GM12878 (cell line): ENCODE results near the gene CLEC20A. TPM values are rescaled to one million over a fixed set of nuclear protein-coding genes. Genes with fewer than 3 reads are reported as not detected.

ENCODE experiments used
- ATAC-seq: fragments of 200-7000 bp; cut with Tn5 transposase; 3 replicates; pipeline ENCODE4 v1.9.1; 2020; ENCODE audit warnings: mild to moderate bottlenecking, moderate library complexity
- BruUV-seq: library from RNA; stranded (reverse); fragments of 400-500 nt; replicated peaks from 2 replicates; lab custom pipeline; 2021; lab: Mats Ljungman, UMichigan
- CTCF ChIA-PET: fragments of 300-600 bp; sonication (Branson Sonifier 250); formaldehyde crosslinking; extraction: SDS; loops from one replicate; lab custom pipeline; 2021; ENCODE audit warnings: inconsistent platforms; lab: Yijun Ruan, JAX
- POLR2A ChIA-PET: fragments of 350-600 bp; formaldehyde crosslinking; extraction: SDS; loops from one replicate; lab custom pipeline; 2021; ENCODE audit warnings: inconsistent platforms; lab: Charles Lee
- RAD21 ChIA-PET: fragments of 300-600 bp; sonication (Branson Sonifier 250); formaldehyde crosslinking; loops from one replicate; lab custom pipeline; 2023; ENCODE audit warnings: antibody characterized with exemption; ENCODE audit not compliant: unreplicated experiment; lab: Charles Lee
- SMC1A ChIA-PET: fragments of 300-600 bp; sonication (Branson Sonifier 250); formaldehyde crosslinking; loops from one replicate; lab custom pipeline; 2023; ENCODE audit not compliant: unreplicated experiment, uncharacterized antibody; lab: Charles Lee
- DNase-seq: peaks from one replicate; pipeline ENCODE4 v3.0.0-alpha.2; 2011; ENCODE audit warnings: low read depth, low spot score
- FAIRE-seq: peaks from 3 replicates; lab custom pipeline; 2011; peaks lifted over from hg19 to GRCh38; lab: Jason Lieb, UNC
- H2AFZ ChIP-seq: 2 replicates; pipeline ENCODE4 v1.6.0; 2011; ENCODE audit warnings: low read depth, low read length, control low read depth; ENCODE audit not compliant: control insufficient read depth
- H3K27ac ChIP-seq: 2 replicates; pipeline ENCODE4 v1.5.1; 2011; ENCODE audit warnings: control low read depth; ENCODE audit not compliant: control insufficient read depth, insufficient read depth
- H3K27me3 ChIP-seq, 2 experiments: replicated peaks in 1 of 2; 2 replicates each; pipeline versions ENCODE4 v1.6.0 to v1.6.1; 2011; ENCODE audit warnings: low read length in 1 of 2; ENCODE audit not compliant: control insufficient read depth in 2 of 2, insufficient read depth in 2 of 2
- H3K36me3 ChIP-seq, 2 experiments: 2 replicates each; pipeline ENCODE4 v1.5.1; 2011; ENCODE audit warnings: low read length in 1 of 2; ENCODE audit not compliant: control insufficient read depth in 2 of 2, insufficient read depth in 2 of 2
- H3K4me1 ChIP-seq: 2 replicates; pipeline ENCODE4 v1.6.1; 2011; ENCODE audit warnings: mild to moderate bottlenecking, low read length, moderate library complexity, mixed read lengths; ENCODE audit not compliant: control insufficient read depth, insufficient read depth
- H3K4me2 ChIP-seq: 2 replicates; pipeline ENCODE4 v1.6.0; 2011; ENCODE audit warnings: control low read depth; ENCODE audit not compliant: control insufficient read depth, insufficient read depth
- H3K4me3 ChIP-seq: fragments of 200-600 bp; sonication (generic); 2 replicates; pipeline ENCODE4 v1.5.1; 2016
- H3K79me2 ChIP-seq: 2 replicates; pipeline ENCODE4 v1.6.0; 2011; ENCODE audit warnings: low read length; ENCODE audit not compliant: control insufficient read depth, insufficient read depth
- H3K9ac ChIP-seq: 2 replicates; pipeline ENCODE4 v1.8.0; 2011; ENCODE audit warnings: low read length, control low read depth, mixed read lengths; ENCODE audit not compliant: control insufficient read depth, insufficient read depth
- H3K9me3 ChIP-seq: replicated peaks from 3 replicates; pipeline ENCODE4 v1.5.1; 2011; ENCODE audit warnings: mild to moderate bottlenecking, low read length; ENCODE audit not compliant: control insufficient read depth, insufficient read depth
- H4K20me1 ChIP-seq: 2 replicates; pipeline ENCODE4 v1.6.0; 2011; ENCODE audit not compliant: control insufficient read depth, insufficient read depth
- JUND ChIP-seq: IDR thresholded peaks from 2 replicates; pipeline ENCODE4 v1.6.1; 2012; ENCODE audit warnings: low read depth, mild to moderate bottlenecking, low read length, improper control_type of control experiment, moderate library complexity
- MYC ChIP-seq: IDR thresholded peaks from 2 replicates; pipeline ENCODE4 v1.6.1; 2011; ENCODE audit warnings: mild to moderate bottlenecking, low read length, moderate library complexity, inconsistent platforms; ENCODE audit not compliant: insufficient read depth, insufficient replicate concordance, insufficient read length, severe bottlenecking
- NR2F1 ChIP-seq: fragments of 450-650 bp; conservative IDR thresholded peaks from 2 replicates; pipeline ENCODE4 v1.6.1; 2017; ENCODE audit warnings: mild to moderate bottlenecking
- SPI1 ChIP-seq: IDR thresholded peaks from 2 replicates; pipeline ENCODE4 v1.6.1; 2011; ENCODE audit warnings: low read depth, mild to moderate bottlenecking, low read length, moderate library complexity, borderline replicate concordance; ENCODE audit not compliant: insufficient read depth
- WGBS: methylation state at CpG from one replicate; pipeline ENCODE4 v1.1.6; 2016; ENCODE audit warnings: low lambda C conversion rate; ENCODE audit not compliant: insufficient replicate concordance, insufficient coverage; ENCODE audit errors: missing lambda C conversion rate; 5-methylcytosine and 5-hydroxymethylcytosine counted together
- in situ Hi-C: fragments of 300-500 bp; cut with MboI; formaldehyde crosslinking; loops from 9 replicates; pipeline ENCODE4 v1.14.3; 2018; ENCODE audit warnings: mixed read lengths
- intact Hi-C: fragments of 100-400 bp; cut with micrococcal nuclease; formaldehyde crosslinking; loops from one replicate; pipeline ENCODE4 v1.14.2; 2022; ENCODE audit not compliant: unreplicated experiment
- polyA plus RNA-seq, 11 experiments: library from polyadenylated mRNA; depleted of rRNA in 4 of 11; unstranded in 6 of 11; stranded (reverse) in 5 of 11; fragments of >200 nt; fragmentation: Nextera tagmentation in 4 of 11; fragmentation: Illumina TruSeq in 1 of 11; extraction: Ambion mirVana in 4 of 11; extraction: Trizol in 1 of 11; gene quantifications; 1 replicate in 1 of 11; 2 replicates in 10 of 11; pipeline versions ENCODE4 v1.2.1 to v1.2.3, GENCODE V29; 2011 to 2016; ENCODE audit warnings: inconsistent platforms in 2 of 11, missing spikeins in 2 of 11, low read depth in 1 of 11
- total RNA-seq, 4 experiments: library from RNA; depleted of rRNA in 3 of 4; stranded (reverse); fragments of >200 nt in 3 of 4; fragmentation: Illumina TruSeq in 1 of 4; extraction: Trizol in 1 of 4; gene quantifications; 2 replicates each; pipeline versions ENCODE4 v1.2.1 to v1.2.3, GENCODE V29; 2013 to 2021
- TF ChIP-seq, protein P1 (sequence below): IDR thresholded peaks from 2 replicates; pipeline ENCODE4 v1.6.1; 2012; ENCODE audit warnings: mild to moderate bottlenecking, low read depth, low read length
- TF ChIP-seq, protein P2 (sequence below): fragments of 450-650 bp; IDR thresholded peaks from 2 replicates; pipeline ENCODE4 v1.6.1; 2017; ENCODE audit warnings: antibody characterized with exemption, mild to moderate bottlenecking, moderate library complexity
- TF ChIP-seq, protein P3 (sequence below): fragments of 450-650 bp; IDR thresholded peaks from 2 replicates; pipeline ENCODE4 v1.6.1; 2017; ENCODE audit warnings: mild to moderate bottlenecking, low read depth, inconsistent platforms; ENCODE audit not compliant: poor library complexity, severe bottlenecking
- TF ChIP-seq, protein P4 (sequence below): fragments of 450-650 bp; IDR thresholded peaks from 2 replicates; pipeline ENCODE4 v1.6.1; 2017; ENCODE audit warnings: low read depth, mild to moderate bottlenecking, moderate library complexity
- TF ChIP-seq, protein P5 (sequence below), 3 experiments: IDR thresholded peaks in 2 of 3; conservative IDR thresholded peaks in 1 of 3; 2 replicates each; pipeline ENCODE4 v1.5.1; 2011; ENCODE audit warnings: low read depth in 3 of 3, low read length in 3 of 3, mild to moderate bottlenecking in 3 of 3, control low read depth in 2 of 3, moderate library complexity in 2 of 3, inconsistent platforms in 1 of 3, mixed read lengths in 1 of 3; ENCODE audit not compliant: control insufficient read depth in 2 of 3, insufficient read depth in 1 of 3; ENCODE audit errors: extremely low read depth in 1 of 3

The CLEC20A gene
- total and polyA plus RNA-seq, 10 of the 15 experiments (the other 5 are each of a cell fraction or from before 2014, with no cell fraction given) = not detected

DNA sequence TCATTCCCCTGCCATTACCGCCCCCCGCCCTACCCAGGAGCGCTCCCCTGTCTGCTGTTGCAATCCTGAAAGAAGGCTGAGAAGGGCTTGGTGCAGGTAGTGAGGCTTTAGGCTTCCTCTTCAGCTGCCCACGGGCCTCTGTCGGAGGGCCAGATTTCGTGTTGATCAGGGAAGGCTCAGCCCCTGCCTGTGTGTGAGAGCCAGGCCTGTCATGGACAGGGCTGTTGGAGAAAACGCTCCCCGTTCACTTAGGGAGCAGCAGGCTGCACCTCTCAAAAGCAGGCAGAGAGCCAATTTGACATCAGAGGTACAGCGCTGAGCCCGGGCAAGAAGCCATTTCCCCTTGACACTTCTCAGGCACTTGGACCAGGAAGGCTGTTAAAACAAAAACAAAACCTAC is 35.1 kb upstream of the CLEC20A start:
- in situ Hi-C loops (loop anchor here (5.0 to 25.0 kb wide), 3 partner anchors 230 to 835 kb away; partner anchors contain the start of gene AXDND1), intact Hi-C loops (loop anchor here (1.0 to 2.0 kb wide), 2 partner anchors 221 to 470 kb away; no protein-coding TSS in a partner anchor)
- no peaks in the 10 kb centered on the region for H4K20me1 ChIP-seq
- BruUV-seq = no TSS peak
- WGBS = 37% methylated on average over 10 of the region's 10 CpGs
- no peak overlapping the region for H3K4me3 ChIP-seq
- no peak overlapping the region for H3K27ac ChIP-seq
- CTCF ChIA-PET = interaction anchor here (0.6 to 4.8 kb wide), 21 partner anchors 10 to 1278 kb away, joined by 3 to 59 read pairs (median 4); no protein-coding TSS in a partner anchor
- H3K4me1 ChIP-seq = no peaks in the 10 kb centered on the region
- no peaks in the 10 kb centered on the region for H3K9me3 ChIP-seq
- SMC1A ChIA-PET = interaction anchor here (1.0 to 3.5 kb wide), 8 partner anchors 168 to 482 kb away, joined by 3 to 20 read pairs (median 4); partner anchors contain the start of gene ANGPTL1
- FAIRE-seq (no peak), DNase-seq (no peak), ATAC-seq (peak; percentile 24)
- peak overlapping the region; percentile 5; the same call in 1 of the 2 replicates for H2AFZ ChIP-seq
- no peaks in the 10 kb centered on the region for H3K79me2 ChIP-seq
- POLR2A ChIA-PET = no interaction called here
- no peaks in the 10 kb centered on the region; a peak in 1 of 4 replicates for H3K27me3 ChIP-seq
- H3K9ac ChIP-seq = no peak overlapping the region
- no peaks in the 10 kb centered on the region for H3K36me3 ChIP-seq
- RAD21 ChIA-PET = interaction anchor here (0.6 to 2.9 kb wide), 3 partner anchors 221 to 471 kb away, joined by 3 to 39 read pairs (median 6); no protein-coding TSS in a partner anchor
- H3K4me2 ChIP-seq = no peak overlapping the region
- no peak for TF ChIP-seq MYC
- TF ChIP-seq, protein P1, sequence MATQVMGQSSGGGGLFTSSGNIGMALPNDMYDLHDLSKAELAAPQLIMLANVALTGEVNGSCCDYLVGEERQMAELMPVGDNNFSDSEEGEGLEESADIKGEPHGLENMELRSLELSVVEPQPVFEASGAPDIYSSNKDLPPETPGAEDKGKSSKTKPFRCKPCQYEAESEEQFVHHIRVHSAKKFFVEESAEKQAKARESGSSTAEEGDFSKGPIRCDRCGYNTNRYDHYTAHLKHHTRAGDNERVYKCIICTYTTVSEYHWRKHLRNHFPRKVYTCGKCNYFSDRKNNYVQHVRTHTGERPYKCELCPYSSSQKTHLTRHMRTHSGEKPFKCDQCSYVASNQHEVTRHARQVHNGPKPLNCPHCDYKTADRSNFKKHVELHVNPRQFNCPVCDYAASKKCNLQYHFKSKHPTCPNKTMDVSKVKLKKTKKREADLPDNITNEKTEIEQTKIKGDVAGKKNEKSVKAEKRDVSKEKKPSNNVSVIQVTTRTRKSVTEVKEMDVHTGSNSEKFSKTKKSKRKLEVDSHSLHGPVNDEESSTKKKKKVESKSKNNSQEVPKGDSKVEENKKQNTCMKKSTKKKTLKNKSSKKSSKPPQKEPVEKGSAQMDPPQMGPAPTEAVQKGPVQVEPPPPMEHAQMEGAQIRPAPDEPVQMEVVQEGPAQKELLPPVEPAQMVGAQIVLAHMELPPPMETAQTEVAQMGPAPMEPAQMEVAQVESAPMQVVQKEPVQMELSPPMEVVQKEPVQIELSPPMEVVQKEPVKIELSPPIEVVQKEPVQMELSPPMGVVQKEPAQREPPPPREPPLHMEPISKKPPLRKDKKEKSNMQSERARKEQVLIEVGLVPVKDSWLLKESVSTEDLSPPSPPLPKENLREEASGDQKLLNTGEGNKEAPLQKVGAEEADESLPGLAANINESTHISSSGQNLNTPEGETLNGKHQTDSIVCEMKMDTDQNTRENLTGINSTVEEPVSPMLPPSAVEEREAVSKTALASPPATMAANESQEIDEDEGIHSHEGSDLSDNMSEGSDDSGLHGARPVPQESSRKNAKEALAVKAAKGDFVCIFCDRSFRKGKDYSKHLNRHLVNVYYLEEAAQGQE = no peak
- TF ChIP-seq, protein P2, sequence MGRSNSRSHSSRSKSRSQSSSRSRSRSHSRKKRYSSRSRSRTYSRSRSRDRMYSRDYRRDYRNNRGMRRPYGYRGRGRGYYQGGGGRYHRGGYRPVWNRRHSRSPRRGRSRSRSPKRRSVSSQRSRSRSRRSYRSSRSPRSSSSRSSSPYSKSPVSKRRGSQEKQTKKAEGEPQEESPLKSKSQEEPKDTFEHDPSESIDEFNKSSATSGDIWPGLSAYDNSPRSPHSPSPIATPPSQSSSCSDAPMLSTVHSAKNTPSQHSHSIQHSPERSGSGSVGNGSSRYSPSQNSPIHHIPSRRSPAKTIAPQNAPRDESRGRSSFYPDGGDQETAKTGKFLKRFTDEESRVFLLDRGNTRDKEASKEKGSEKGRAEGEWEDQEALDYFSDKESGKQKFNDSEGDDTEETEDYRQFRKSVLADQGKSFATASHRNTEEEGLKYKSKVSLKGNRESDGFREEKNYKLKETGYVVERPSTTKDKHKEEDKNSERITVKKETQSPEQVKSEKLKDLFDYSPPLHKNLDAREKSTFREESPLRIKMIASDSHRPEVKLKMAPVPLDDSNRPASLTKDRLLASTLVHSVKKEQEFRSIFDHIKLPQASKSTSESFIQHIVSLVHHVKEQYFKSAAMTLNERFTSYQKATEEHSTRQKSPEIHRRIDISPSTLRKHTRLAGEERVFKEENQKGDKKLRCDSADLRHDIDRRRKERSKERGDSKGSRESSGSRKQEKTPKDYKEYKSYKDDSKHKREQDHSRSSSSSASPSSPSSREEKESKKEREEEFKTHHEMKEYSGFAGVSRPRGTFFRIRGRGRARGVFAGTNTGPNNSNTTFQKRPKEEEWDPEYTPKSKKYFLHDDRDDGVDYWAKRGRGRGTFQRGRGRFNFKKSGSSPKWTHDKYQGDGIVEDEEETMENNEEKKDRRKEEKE = no peak
- TF ChIP-seq SPI1 = no peak
- no peak for TF ChIP-seq NR2F1
- TF ChIP-seq, protein P3, sequence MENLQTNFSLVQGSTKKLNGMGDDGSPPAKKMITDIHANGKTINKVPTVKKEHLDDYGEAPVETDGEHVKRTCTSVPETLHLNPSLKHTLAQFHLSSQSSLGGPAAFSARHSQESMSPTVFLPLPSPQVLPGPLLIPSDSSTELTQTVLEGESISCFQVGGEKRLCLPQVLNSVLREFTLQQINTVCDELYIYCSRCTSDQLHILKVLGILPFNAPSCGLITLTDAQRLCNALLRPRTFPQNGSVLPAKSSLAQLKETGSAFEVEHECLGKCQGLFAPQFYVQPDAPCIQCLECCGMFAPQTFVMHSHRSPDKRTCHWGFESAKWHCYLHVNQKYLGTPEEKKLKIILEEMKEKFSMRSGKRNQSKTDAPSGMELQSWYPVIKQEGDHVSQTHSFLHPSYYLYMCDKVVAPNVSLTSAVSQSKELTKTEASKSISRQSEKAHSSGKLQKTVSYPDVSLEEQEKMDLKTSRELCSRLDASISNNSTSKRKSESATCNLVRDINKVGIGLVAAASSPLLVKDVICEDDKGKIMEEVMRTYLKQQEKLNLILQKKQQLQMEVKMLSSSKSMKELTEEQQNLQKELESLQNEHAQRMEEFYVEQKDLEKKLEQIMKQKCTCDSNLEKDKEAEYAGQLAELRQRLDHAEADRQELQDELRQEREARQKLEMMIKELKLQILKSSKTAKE = no peak
- TF ChIP-seq JUND = no peak
- TF ChIP-seq, protein P4, sequence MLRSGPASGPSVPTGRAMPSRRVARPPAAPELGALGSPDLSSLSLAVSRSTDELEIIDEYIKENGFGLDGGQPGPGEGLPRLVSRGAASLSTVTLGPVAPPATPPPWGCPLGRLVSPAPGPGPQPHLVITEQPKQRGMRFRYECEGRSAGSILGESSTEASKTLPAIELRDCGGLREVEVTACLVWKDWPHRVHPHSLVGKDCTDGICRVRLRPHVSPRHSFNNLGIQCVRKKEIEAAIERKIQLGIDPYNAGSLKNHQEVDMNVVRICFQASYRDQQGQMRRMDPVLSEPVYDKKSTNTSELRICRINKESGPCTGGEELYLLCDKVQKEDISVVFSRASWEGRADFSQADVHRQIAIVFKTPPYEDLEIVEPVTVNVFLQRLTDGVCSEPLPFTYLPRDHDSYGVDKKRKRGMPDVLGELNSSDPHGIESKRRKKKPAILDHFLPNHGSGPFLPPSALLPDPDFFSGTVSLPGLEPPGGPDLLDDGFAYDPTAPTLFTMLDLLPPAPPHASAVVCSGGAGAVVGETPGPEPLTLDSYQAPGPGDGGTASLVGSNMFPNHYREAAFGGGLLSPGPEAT = no peak
- TF ChIP-seq, protein P5, sequence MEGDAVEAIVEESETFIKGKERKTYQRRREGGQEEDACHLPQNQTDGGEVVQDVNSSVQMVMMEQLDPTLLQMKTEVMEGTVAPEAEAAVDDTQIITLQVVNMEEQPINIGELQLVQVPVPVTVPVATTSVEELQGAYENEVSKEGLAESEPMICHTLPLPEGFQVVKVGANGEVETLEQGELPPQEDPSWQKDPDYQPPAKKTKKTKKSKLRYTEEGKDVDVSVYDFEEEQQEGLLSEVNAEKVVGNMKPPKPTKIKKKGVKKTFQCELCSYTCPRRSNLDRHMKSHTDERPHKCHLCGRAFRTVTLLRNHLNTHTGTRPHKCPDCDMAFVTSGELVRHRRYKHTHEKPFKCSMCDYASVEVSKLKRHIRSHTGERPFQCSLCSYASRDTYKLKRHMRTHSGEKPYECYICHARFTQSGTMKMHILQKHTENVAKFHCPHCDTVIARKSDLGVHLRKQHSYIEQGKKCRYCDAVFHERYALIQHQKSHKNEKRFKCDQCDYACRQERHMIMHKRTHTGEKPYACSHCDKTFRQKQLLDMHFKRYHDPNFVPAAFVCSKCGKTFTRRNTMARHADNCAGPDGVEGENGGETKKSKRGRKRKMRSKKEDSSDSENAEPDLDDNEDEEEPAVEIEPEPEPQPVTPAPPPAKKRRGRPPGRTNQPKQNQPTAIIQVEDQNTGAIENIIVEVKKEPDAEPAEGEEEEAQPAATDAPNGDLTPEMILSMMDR (IDR thresholded peaks at IDR 0.05 in 2 of 3, conservative IDR thresholded peaks at IDR 0.05 in 1 of 3; ENCODE audit: control insufficient read depth in 2 of 3, extremely low read depth in 1 of 3, insufficient read depth in 1 of 3, low read depth in 3 of 3, low read length in 3 of 3) = no peak
